Measurements from ENCODE around the gene FGFRL1. TPM values are rescaled to one million over a fixed set of nuclear protein-coding genes. Genes with fewer than 3 reads are reported as not detected.

FGFRL1 gene, protein sequence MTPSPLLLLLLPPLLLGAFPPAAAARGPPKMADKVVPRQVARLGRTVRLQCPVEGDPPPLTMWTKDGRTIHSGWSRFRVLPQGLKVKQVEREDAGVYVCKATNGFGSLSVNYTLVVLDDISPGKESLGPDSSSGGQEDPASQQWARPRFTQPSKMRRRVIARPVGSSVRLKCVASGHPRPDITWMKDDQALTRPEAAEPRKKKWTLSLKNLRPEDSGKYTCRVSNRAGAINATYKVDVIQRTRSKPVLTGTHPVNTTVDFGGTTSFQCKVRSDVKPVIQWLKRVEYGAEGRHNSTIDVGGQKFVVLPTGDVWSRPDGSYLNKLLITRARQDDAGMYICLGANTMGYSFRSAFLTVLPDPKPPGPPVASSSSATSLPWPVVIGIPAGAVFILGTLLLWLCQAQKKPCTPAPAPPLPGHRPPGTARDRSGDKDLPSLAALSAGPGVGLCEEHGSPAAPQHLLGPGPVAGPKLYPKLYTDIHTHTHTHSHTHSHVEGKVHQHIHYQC
- 18.7 to 25.5 TPM (median 22.0 TPM) in 5 replicates for total RNA-seq (2022; extraction: Qiagen RNA extraction; ENCODE audit: low read depth)

DNA sequence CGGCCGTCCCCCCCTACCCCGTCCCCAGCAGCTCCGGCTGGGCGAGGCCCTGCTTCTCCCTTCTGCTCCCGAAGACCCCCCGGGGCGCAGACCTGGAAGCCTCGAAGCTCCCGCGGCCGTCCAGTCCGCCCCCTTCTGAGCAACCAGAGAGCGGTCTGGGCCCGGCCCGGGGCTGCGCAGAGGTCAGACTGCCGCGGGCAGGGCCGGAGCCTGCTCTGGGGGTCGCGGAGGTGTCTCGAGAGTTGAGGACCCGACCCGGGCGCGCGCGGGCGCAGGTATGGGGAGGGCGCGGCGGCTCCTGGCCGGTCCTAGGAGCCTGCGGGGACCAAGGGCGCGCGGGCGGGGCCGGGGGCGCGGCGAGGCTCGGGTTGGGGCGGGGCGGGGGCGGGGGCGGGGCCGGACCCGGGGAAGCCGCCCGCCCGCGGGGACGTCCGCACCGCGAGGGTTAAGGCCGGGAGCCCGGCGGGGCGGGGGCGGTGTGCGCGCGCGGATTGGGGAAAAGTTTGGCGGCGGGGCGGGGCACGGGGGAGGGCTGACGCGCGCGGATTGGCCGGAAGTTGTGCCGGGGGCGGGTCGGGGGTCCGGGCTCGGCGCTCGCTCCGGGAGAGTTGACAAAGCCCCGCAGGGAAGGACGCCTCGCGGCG lies at the start of gene FGFRL1:
FGFRL1 (plus strand) TSS at position 605 of the 644 bp plus-strand sequence. CDS start 860 bp downstream, outside the sequence.

DNA sequence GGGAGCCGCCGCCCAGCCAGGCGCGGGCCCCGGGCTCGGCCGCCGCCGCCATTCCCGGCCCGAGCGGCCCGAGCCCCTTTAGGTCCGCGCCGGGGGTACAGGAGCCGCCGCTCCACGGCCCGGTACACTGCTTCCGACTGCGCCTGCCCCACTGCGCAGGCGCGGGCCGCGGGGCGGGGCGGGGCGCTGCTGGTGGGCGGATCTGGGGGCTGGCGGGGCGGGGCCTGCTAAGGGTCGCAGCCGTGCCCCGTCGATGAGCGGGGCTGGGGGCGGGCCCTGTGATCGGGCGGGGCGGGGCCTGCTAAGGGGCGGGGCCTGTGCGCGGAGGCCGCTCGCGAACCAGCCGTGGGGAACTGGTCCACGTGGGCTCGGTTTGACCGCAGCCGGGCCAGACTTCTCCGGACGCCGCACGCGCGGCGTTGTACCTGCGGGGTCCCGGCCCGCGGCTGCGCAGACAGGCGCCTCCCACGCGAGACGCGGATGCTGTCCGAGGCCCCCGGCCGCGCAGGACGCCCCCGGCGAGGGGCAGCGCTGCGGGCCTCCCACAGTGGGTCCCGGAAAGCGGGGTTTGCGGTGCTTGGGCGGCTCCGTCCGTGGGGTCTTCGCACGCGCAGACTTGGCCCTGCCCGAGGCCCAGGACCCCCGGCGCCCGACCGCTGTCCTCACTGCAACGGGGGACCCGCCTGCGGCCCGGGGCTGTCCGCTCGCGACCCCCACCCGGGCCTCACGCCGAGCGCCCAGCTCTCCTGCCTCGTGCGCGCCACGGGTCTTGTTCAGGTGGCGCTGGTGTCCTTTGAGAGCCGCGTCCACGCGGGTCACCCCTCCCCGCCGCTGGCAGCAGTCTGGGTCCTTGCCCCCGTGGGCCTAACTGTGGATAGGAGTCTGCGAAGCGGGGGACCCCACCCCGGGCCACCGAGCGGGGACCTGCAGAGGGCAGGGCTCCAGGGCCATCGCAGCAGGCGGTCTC lies 37.7 kb upstream of the FGFRL1 start, which contains the start of gene DGKQ:
DGKQ (minus strand) TSS at position 139 of the 967 bp plus-strand sequence; CDS start at position 52, 87 bp downstream.

DNA sequence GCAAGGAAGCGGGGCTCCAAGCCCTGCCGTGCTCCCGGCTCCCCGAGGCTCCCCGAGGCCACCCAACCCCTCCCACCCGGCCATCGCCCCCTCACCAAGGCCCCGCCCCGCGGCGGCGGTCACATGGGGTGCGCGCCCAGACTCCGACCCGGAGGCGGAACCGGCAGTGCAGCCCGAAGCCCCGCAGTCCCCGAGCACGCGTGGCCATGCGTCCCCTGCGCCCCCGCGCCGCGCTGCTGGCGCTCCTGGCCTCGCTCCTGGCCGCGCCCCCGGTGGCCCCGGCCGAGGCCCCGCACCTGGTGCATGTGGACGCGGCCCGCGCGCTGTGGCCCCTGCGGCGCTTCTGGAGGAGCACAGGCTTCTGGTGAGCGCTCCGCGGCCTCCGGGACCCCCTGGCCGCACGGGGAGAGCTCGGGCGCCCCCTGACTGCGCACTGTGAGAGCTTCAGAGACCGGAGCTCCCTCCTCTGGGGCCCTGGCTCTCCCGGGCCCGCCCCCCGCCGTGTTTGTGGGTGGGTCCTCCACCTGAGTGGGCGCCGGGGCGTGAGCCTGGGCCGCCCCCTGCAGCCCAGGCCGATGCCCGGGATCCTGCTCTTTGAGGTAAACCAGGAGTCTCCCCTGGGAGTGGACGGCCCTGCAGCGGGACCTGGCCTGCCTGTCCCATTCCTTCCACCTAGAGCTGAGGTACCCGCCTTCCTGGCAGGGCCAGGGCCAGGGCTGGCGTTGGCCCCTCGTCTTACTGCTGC lies 24.4 kb upstream of the FGFRL1 start, which contains the start of gene IDUA:
IDUA (plus strand) TSS at position 166 of the 745 bp plus-strand sequence; CDS start at position 207, 41 bp downstream.

DNA sequence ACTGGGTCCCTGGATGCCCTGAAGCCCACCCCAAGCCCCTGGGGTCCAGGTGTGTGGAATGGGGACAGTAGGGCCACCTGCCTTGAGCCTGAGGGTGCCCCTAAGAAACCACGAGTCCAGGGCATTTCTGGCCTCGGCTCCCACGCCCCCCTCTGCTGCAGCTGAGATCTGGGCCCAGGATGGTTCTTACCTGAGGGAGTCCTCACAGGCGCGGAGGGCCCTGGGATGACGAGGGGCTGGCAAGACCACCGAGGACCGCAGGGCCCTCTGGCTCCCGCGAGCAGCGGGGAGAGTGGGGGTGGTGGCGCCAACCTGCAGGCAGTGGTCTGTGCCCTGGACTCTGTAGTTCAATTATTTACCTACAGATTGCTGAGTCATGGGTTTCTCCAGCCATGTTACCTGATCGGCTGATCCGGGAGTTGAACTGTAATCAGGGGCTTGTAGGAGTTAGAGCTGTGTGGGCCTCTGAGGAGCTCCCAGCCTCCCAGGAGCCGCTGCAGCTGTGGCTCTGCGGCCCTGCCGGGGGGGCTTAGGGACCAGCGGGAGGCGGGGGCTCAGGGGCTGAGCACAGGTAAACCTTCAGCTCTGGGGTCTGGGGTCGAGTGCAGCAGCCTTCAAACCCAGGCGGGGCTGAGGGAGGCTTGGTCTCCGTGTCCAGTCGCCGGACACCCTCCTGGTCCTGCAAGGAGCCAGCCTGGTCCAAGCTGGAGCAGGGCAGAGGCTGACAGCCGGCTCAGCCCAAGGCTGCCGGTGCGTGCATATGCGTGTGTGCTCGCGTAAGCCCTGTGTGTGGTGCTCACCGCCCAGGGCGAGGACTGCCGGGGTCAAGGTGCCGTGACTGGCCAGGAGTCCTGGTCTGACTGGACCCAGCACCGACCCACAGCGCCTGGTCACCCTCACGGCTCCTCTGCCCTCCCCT lies 18.1 kb upstream of the FGFRL1 start, which contains the start of gene SLC26A1:
SLC26A1 (minus strand) TSS at position 294 of the 919 bp plus-strand sequence. CDS start 1,701 bp downstream, outside the sequence.

Other genes starting within 250 kb of the FGFRL1 start
- gene CPLX1, start 185.5 kb upstream of the FGFRL1 start, total RNA-seq (2022; extraction: Qiagen RNA extraction; ENCODE audit: low read depth) = 0.24 to 0.68 TPM (median 0.55 TPM) in 5 replicates
- gene GAK, start 79.3 kb upstream of the FGFRL1 start, total RNA-seq (2022; extraction: Qiagen RNA extraction; ENCODE audit: low read depth) = 30.2 to 54.0 TPM (median 45.7 TPM) in 5 replicates
- gene TMEM175, start 79.2 kb upstream of the FGFRL1 start, total RNA-seq (2022; extraction: Qiagen RNA extraction; ENCODE audit: low read depth) = 8.5 to 12.1 TPM (median 9.8 TPM) in 5 replicates
- 4.9 to 8.2 TPM (median 6.9 TPM) in 5 replicates for gene DGKQ, start 38.1 kb upstream of the FGFRL1 start, total RNA-seq (2022; extraction: Qiagen RNA extraction; ENCODE audit: low read depth)
- gene IDUA, start 24.6 kb upstream of the FGFRL1 start, total RNA-seq (2022; extraction: Qiagen RNA extraction; ENCODE audit: low read depth) = 8.7 to 14.1 TPM (median 12.7 TPM) in 5 replicates
- gene SLC26A1, start 18.2 kb upstream of the FGFRL1 start, total RNA-seq (2022; extraction: Qiagen RNA extraction; ENCODE audit: low read depth) = 0.16 to 0.50 TPM (median 0.31 TPM) in 5 replicates
- 1.9 to 2.8 TPM (median 2.7 TPM) in 5 replicates for gene RNF212, start 101.9 kb downstream of the FGFRL1 start, total RNA-seq (2022; extraction: Qiagen RNA extraction; ENCODE audit: low read depth)
- 0.12 to 0.54 TPM (median 0.33 TPM) in 4 of 5 replicates, not detected in the other for gene SPON2, start 161.0 kb downstream of the FGFRL1 start, total RNA-seq (2022; extraction: Qiagen RNA extraction; ENCODE audit: low read depth)
- 81.3 to 96.3 TPM (median 90.5 TPM) in 5 replicates for gene CTBP1, start 237.5 kb downstream of the FGFRL1 start, total RNA-seq (2022; extraction: Qiagen RNA extraction; ENCODE audit: low read depth)

Data from A549 treated with DMSO at 1 μM for 4 hours (cell line).